ENCODE results near the gene CCDC70. TPM values are rescaled to one million over a fixed set of nuclear protein-coding genes. Genes with fewer than 3 reads are reported as not detected.

Gene CCDC70
- total RNA-seq = not detected in 2 replicates
- long read RNA-seq = 0 reads

- H3K36me3 Mint-ChIP-seq (ENCODE audit: unreplicated experiment) = no peaks in the 10 kb centered on the region
- no peak within 1 kb of the TSS for H3K27ac Mint-ChIP-seq (ENCODE audit: unreplicated experiment)
- TF ChIP-seq, protein P1, sequence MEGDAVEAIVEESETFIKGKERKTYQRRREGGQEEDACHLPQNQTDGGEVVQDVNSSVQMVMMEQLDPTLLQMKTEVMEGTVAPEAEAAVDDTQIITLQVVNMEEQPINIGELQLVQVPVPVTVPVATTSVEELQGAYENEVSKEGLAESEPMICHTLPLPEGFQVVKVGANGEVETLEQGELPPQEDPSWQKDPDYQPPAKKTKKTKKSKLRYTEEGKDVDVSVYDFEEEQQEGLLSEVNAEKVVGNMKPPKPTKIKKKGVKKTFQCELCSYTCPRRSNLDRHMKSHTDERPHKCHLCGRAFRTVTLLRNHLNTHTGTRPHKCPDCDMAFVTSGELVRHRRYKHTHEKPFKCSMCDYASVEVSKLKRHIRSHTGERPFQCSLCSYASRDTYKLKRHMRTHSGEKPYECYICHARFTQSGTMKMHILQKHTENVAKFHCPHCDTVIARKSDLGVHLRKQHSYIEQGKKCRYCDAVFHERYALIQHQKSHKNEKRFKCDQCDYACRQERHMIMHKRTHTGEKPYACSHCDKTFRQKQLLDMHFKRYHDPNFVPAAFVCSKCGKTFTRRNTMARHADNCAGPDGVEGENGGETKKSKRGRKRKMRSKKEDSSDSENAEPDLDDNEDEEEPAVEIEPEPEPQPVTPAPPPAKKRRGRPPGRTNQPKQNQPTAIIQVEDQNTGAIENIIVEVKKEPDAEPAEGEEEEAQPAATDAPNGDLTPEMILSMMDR (IDR thresholded peaks at IDR 0.05) = no peak
- peaks cover 16% of the 10 kb centered on the region for H3K4me1 Mint-ChIP-seq (ENCODE audit: unreplicated experiment)
- no peak for DNase-seq (ENCODE audit: extremely low spot score, unreplicated experiment)
- no peaks in the 10 kb centered on the region for H3K9me3 Mint-ChIP-seq (ENCODE audit: unreplicated experiment)
- H3K27me3 Mint-ChIP-seq (ENCODE audit: unreplicated experiment) = peaks cover 6% of the 10 kb centered on the region
- no peak within 1 kb of the TSS for H3K4me3 Mint-ChIP-seq (ENCODE audit: unreplicated experiment)
Observed at GRCh38 chr13:51861723-51862300, at the start of gene CCDC70. CCDC70 (plus strand) TSS chr13:51861969; CDS start chr13:51865412, 3,443 bp downstream.

- Mint-ChIP-seq H3K4me3 (ENCODE audit: unreplicated experiment) (no peak overlapping the region), H3K27ac (ENCODE audit: unreplicated experiment) (no peak overlapping the region), H3K27me3 (ENCODE audit: unreplicated experiment) (peaks cover 24% of the 10 kb centered on the region), H3K4me1 (ENCODE audit: unreplicated experiment) (peaks cover 8% of the 10 kb centered on the region), H3K36me3 (ENCODE audit: unreplicated experiment) (no peaks in the 10 kb centered on the region), H3K9me3 (ENCODE audit: unreplicated experiment) (no peaks in the 10 kb centered on the region)
- DNase-seq (ENCODE audit: extremely low spot score, unreplicated experiment) = no peak
- TF ChIP-seq, protein P1 (IDR thresholded peaks at IDR 0.05) = no peak
Observed at GRCh38 chr13:51814071-51814470, 47.7 kb upstream of the CCDC70 start.

GRCh38 chr13:51814825-51815650 is 46.7 kb upstream of the CCDC70 start:
- no peak overlapping the region for H3K27ac Mint-ChIP-seq (ENCODE audit: unreplicated experiment)
- H3K9me3 Mint-ChIP-seq (ENCODE audit: unreplicated experiment) = no peaks in the 10 kb centered on the region
- H3K36me3 Mint-ChIP-seq (ENCODE audit: unreplicated experiment) = no peaks in the 10 kb centered on the region
- TF ChIP-seq, protein P1 (IDR thresholded peaks at IDR 0.05) = peak; percentile 84
- no peak for DNase-seq (ENCODE audit: extremely low spot score, unreplicated experiment)
- H3K27me3 Mint-ChIP-seq (ENCODE audit: unreplicated experiment) = peaks cover 32% of the 10 kb centered on the region
- H3K4me3 Mint-ChIP-seq (ENCODE audit: unreplicated experiment) = peak overlapping the region; percentile 55
- peaks cover 8% of the 10 kb centered on the region for H3K4me1 Mint-ChIP-seq (ENCODE audit: unreplicated experiment)

GRCh38 chr13:51815848-51816247 is 45.9 kb upstream of the CCDC70 start:
- Mint-ChIP-seq H3K9me3 (ENCODE audit: unreplicated experiment) (no peaks in the 10 kb centered on the region), H3K27me3 (ENCODE audit: unreplicated experiment) (peaks cover 37% of the 10 kb centered on the region), H3K27ac (ENCODE audit: unreplicated experiment) (no peak overlapping the region), H3K4me1 (ENCODE audit: unreplicated experiment) (peaks cover 8% of the 10 kb centered on the region), H3K4me3 (ENCODE audit: unreplicated experiment) (no peak overlapping the region), H3K36me3 (ENCODE audit: unreplicated experiment) (no peaks in the 10 kb centered on the region)
- TF ChIP-seq, protein P1 (IDR thresholded peaks at IDR 0.05) = no peak
- DNase-seq (ENCODE audit: extremely low spot score, unreplicated experiment) = no peak

GRCh38 chr13:51816604-51817249 is 45.0 kb upstream of the CCDC70 start:
- no peak overlapping the region for H3K4me3 Mint-ChIP-seq (ENCODE audit: unreplicated experiment)
- TF ChIP-seq, protein P1 (IDR thresholded peaks at IDR 0.05) = no peak

More at GRCh38 chr13:51816604-51817249, 45.0 kb upstream of the CCDC70 start:
- Mint-ChIP-seq H3K4me1 (ENCODE audit: unreplicated experiment) (peaks cover 8% of the 10 kb centered on the region), H3K27ac (ENCODE audit: unreplicated experiment) (no peak overlapping the region), H3K9me3 (ENCODE audit: unreplicated experiment) (no peaks in the 10 kb centered on the region), H3K27me3 (ENCODE audit: unreplicated experiment) (peaks cover 42% of the 10 kb centered on the region), H3K36me3 (ENCODE audit: unreplicated experiment) (no peaks in the 10 kb centered on the region)
- DNase-seq (ENCODE audit: extremely low spot score, unreplicated experiment) = no peak

Data from osteocyte (in vitro differentiated cells).